H9 (cell line): Measurements from ENCODE around the gene ZFPM1. TPM values are rescaled to one million over a fixed set of nuclear protein-coding genes. Genes with fewer than 3 reads are reported as not detected.
"Not testable (repeated sequence)": the region's sequence is repeated elsewhere in the genome, so short reads cannot be mapped to it uniquely, and the experiment has no call there.

Experiments used
- DNase-seq: peaks from one replicate; pipeline ENCODE4 v3.0.0-alpha.2; 2017
- H2AFZ ChIP-seq: one replicate; pipeline ENCODE4 v1.6.1; 2013; ENCODE audit warnings: mild to moderate bottlenecking, low read length, control low read depth, moderate library complexity
- H2AK5ac ChIP-seq: 2 replicates; pipeline ENCODE4 v1.6.1; 2013; ENCODE audit warnings: low read length, control low read depth, mixed read lengths; ENCODE audit not compliant: insufficient read length
- H2BK120ac ChIP-seq: one replicate; pipeline ENCODE4 v1.6.1; 2013; ENCODE audit warnings: low read depth, mild to moderate bottlenecking, low read length, control low read depth, inconsistent platforms; ENCODE audit not compliant: poor library complexity, severe bottlenecking
- H2BK12ac ChIP-seq: 2 replicates; pipeline ENCODE4 v1.6.1; 2013; ENCODE audit warnings: low read length, control low read depth, mixed read lengths, low read depth; ENCODE audit not compliant: insufficient read length
- H2BK15ac ChIP-seq: 2 replicates; pipeline ENCODE4 v1.6.1; 2013; ENCODE audit warnings: low read depth, low read length, control low read depth
- H2BK20ac ChIP-seq: one replicate; pipeline ENCODE4 v1.6.1; 2013; ENCODE audit warnings: low read depth, mild to moderate bottlenecking, low read length, control low read depth, inconsistent platforms; ENCODE audit not compliant: poor library complexity, severe bottlenecking
- H2BK5ac ChIP-seq: 2 replicates; pipeline ENCODE4 v1.6.1; 2013; ENCODE audit warnings: low read length, control low read depth, mixed read lengths; ENCODE audit not compliant: insufficient read length
- H3K14ac ChIP-seq: 2 replicates; pipeline ENCODE4 v1.6.1; 2013; ENCODE audit warnings: low read length, control low read depth; ENCODE audit not compliant: insufficient read depth
- H3K18ac ChIP-seq: 2 replicates; pipeline ENCODE4 v1.6.1; 2013; ENCODE audit warnings: low read depth, mild to moderate bottlenecking, mixed read lengths, low read length, control low read depth; ENCODE audit not compliant: insufficient read length
- H3K23ac ChIP-seq: 2 replicates; pipeline ENCODE4 v1.6.1; 2013; ENCODE audit warnings: low read length, control low read depth, mixed read lengths, low read depth; ENCODE audit not compliant: insufficient read length
- H3K23me2 ChIP-seq: 2 replicates; pipeline ENCODE4 v1.6.1; 2013; ENCODE audit warnings: low read depth, mild to moderate bottlenecking, mixed read lengths, low read length, control low read depth; ENCODE audit not compliant: insufficient read length, poor library complexity, severe bottlenecking
- H3K27ac ChIP-seq: 2 replicates; pipeline ENCODE4 v1.5.1; 2013; ENCODE audit warnings: low read length, control low read depth, mixed read lengths, low read depth; ENCODE audit not compliant: insufficient read length
- H3K27me3 ChIP-seq: 2 replicates; pipeline ENCODE4 v1.6.1; 2013; ENCODE audit warnings: low read length, control low read depth, inconsistent platforms; ENCODE audit not compliant: insufficient read depth
- H3K4ac ChIP-seq: 2 replicates; pipeline ENCODE4 v1.6.1; 2013; ENCODE audit warnings: low read depth, mild to moderate bottlenecking, control low read depth, inconsistent platforms, low read length, moderate library complexity
- H3K4me1 ChIP-seq: 2 replicates; pipeline ENCODE4 v1.6.1; 2013; ENCODE audit warnings: low read length, control low read depth, inconsistent platforms; ENCODE audit not compliant: insufficient read depth
- H3K4me2 ChIP-seq: 2 replicates; pipeline ENCODE4 v1.6.1; 2013; ENCODE audit warnings: low read length, control low read depth, mixed read lengths; ENCODE audit not compliant: insufficient read length, insufficient read depth
- H3K56ac ChIP-seq: 2 replicates; pipeline ENCODE4 v1.6.1; 2013; ENCODE audit warnings: low read depth, mild to moderate bottlenecking, mixed read lengths, low read length, control low read depth; ENCODE audit not compliant: insufficient read length
- H3K79me1 ChIP-seq: 2 replicates; pipeline ENCODE4 v1.6.1; 2013; ENCODE audit warnings: low read depth, mild to moderate bottlenecking, moderate library complexity, low read length, control low read depth, inconsistent platforms; ENCODE audit not compliant: insufficient read depth, poor library complexity, severe bottlenecking
- H3K79me2 ChIP-seq: 2 replicates; pipeline ENCODE4 v1.6.1; 2013; ENCODE audit warnings: low read length, control low read depth, inconsistent platforms; ENCODE audit not compliant: insufficient read depth
- H3K9ac ChIP-seq: 2 replicates; pipeline ENCODE4 v1.6.1; 2013; ENCODE audit warnings: low read length, control low read depth, mixed read lengths; ENCODE audit not compliant: insufficient read length; ENCODE audit errors: extremely low read depth
- H3K9me3 ChIP-seq: one replicate; pipeline ENCODE4 v1.6.1; 2013; ENCODE audit warnings: low read depth, low read length, inconsistent platforms; ENCODE audit not compliant: control insufficient read depth
- H3T11ph ChIP-seq: one replicate; pipeline ENCODE4 v1.6.1; 2013; ENCODE audit warnings: mild to moderate bottlenecking, low read length, control low read depth, inconsistent platforms
- H4K20me1 ChIP-seq: one replicate; pipeline ENCODE4 v1.6.1; 2013; ENCODE audit not compliant: control insufficient read depth, insufficient read length, insufficient read depth
- H4K5ac ChIP-seq: 2 replicates; pipeline ENCODE4 v1.6.1; 2013; ENCODE audit warnings: low read depth, mild to moderate bottlenecking, mixed read lengths, low read length, control low read depth; ENCODE audit not compliant: insufficient read length
- H4K8ac ChIP-seq: replicated peaks from 2 replicates; pipeline ENCODE4 v1.6.1; 2013; ENCODE audit warnings: low read length, control low read depth, mixed read lengths, low read depth; ENCODE audit not compliant: insufficient read length
- H4K91ac ChIP-seq: 2 replicates; pipeline ENCODE4 v1.6.1; 2013; ENCODE audit warnings: low read depth, mild to moderate bottlenecking, moderate library complexity, mixed read lengths, low read length, control low read depth; ENCODE audit not compliant: insufficient read length
- H3K27ac Mint-ChIP-seq, 3 experiments: 2 replicates in 2 of 3; 3 replicates in 1 of 3; pipeline ENCODE4 v1.8.0; 2020 to 2021; ENCODE audit warnings: mixed read lengths in 3 of 3, mild to moderate bottlenecking in 1 of 3, moderate library complexity in 1 of 3
- H3K27me3 Mint-ChIP-seq: 2 replicates; pipeline ENCODE4 v1.8.0; 2021; ENCODE audit warnings: low read depth, mild to moderate bottlenecking, moderate library complexity, mixed read lengths
- H3K36me3 Mint-ChIP-seq, 3 experiments: 2 replicates in 2 of 3; 3 replicates in 1 of 3; pipeline ENCODE4 v1.8.0; 2020 to 2021; ENCODE audit warnings: low read depth in 3 of 3, mixed read lengths in 3 of 3; ENCODE audit not compliant: insufficient read depth in 1 of 3
- H3K4me1 Mint-ChIP-seq, 2 experiments: 2 replicates each; pipeline ENCODE4 v1.8.0; 2020; ENCODE audit warnings: mixed read lengths in 2 of 2
- H3K4me3 Mint-ChIP-seq, 2 experiments: 2 replicates in 1 of 2; 3 replicates in 1 of 2; pipeline ENCODE4 v1.8.0; 2020 to 2021; ENCODE audit warnings: mild to moderate bottlenecking in 2 of 2, mixed read lengths in 2 of 2, moderate library complexity in 1 of 2
- H3K9me3 Mint-ChIP-seq, 2 experiments: 2 replicates in 1 of 2; 3 replicates in 1 of 2; pipeline ENCODE4 v1.8.0; 2020; ENCODE audit warnings: mild to moderate bottlenecking in 2 of 2, mixed read lengths in 2 of 2, moderate library complexity in 1 of 2
- CTCF ChIP-seq: fragments of 200-600 bp; sonication (generic); conservative IDR thresholded peaks from 3 replicates; pipeline ENCODE4 v1.8.0; 2021; ENCODE audit warnings: antibody characterized with exemption, mild to moderate bottlenecking
- WGBS: extraction: QIAGEN DNeasy Blood & Tissue Kit; methylation state at CpG from one replicate; pipeline ENCODE4 v1.1.7; 2013; ENCODE audit warnings: missing lambda C conversion rate, low lambda C conversion rate, mixed read lengths; ENCODE audit not compliant: insufficient read length; ENCODE audit errors: extremely low coverage; 5-methylcytosine and 5-hydroxymethylcytosine counted together
- total RNA-seq: library from RNA; stranded (reverse); gene quantifications from 2 replicates; pipeline ENCODE4 v1.2.1, GENCODE V29; 2021

ZFPM1 gene
- total RNA-seq, 1 experiment from 2014 or later, result 3.6 TPM

- no peak overlapping the region; a peak in 2 of 7 replicates for H3K27ac Mint-ChIP-seq
- Histone ChIP-seq H2BK5ac (no peak overlapping the region), H3K14ac (no peak overlapping the region; the same call in 1 of the 2 replicates), H3K27me3 (no peaks in the 10 kb centered on the region), H3K79me2 (no peaks in the 10 kb centered on the region), H3K4ac (no peak overlapping the region), H4K20me1 (no peaks in the 10 kb centered on the region), H3K4me1 (no peaks in the 10 kb centered on the region), H2AFZ (no peak overlapping the region), H2BK20ac (no peak overlapping the region), H3K18ac (no peak overlapping the region), H3K79me1 (no peaks in the 10 kb centered on the region), H2BK12ac (no peak overlapping the region), H3K9ac (no peak overlapping the region), H2BK120ac (no peak overlapping the region), H3K4me2 (no peak overlapping the region), H3K23me2 (no peaks in the 10 kb centered on the region), H4K8ac (no peak overlapping the region), H3K9me3 (no peaks in the 10 kb centered on the region), H2AK5ac (no peak overlapping the region), H4K91ac (no peak overlapping the region), H3K23ac (no peak overlapping the region), H3K56ac (no peak overlapping the region), H3K27ac (no peak overlapping the region), H2BK15ac (no peak overlapping the region), H4K5ac (no peak overlapping the region), H3T11ph (no peak overlapping the region)
- no peaks in the 10 kb centered on the region; a peak in 1 of 7 replicates for H3K36me3 Mint-ChIP-seq
- H3K4me3 Mint-ChIP-seq, result no peak overlapping the region
- no peak for TF ChIP-seq CTCF
- no peaks in the 10 kb centered on the region for H3K9me3 Mint-ChIP-seq
- DNase-seq, result no peak
- no peaks in the 10 kb centered on the region for H3K27me3 Mint-ChIP-seq
- WGBS, result no CpG with 5 or more reads among the region's 29 CpGs
- H3K4me1 Mint-ChIP-seq, result peaks cover 0 to 3% of the 10 kb centered on the region in 2 experiments; a peak in 2 of 4 replicates
Observed at GRCh38 chr16:88409296-88410065, 43.6 kb upstream of the ZFPM1 start.

GRCh38 chr16:88410297-88410968 is 42.6 kb upstream of the ZFPM1 start:
- H4K91ac ChIP-seq, H3K27ac Mint-ChIP-seq, H3K56ac ChIP-seq, H3K79me2 ChIP-seq, H3K14ac ChIP-seq, H3K9me3 ChIP-seq, H3K27me3 Mint-ChIP-seq, H4K8ac ChIP-seq, H3K4me3 Mint-ChIP-seq, H3K79me1 ChIP-seq, H2BK120ac ChIP-seq, H3K9ac ChIP-seq, H2BK12ac ChIP-seq, H2AFZ ChIP-seq, H3K23me2 ChIP-seq, H4K20me1 ChIP-seq, H3K4me1 ChIP-seq, DNase-seq, H3K23ac ChIP-seq, H3K4me2 ChIP-seq, H2AK5ac ChIP-seq, H4K5ac ChIP-seq, H3K36me3 Mint-ChIP-seq, H3K4ac ChIP-seq, H3K18ac ChIP-seq, H2BK5ac ChIP-seq, H3K4me1 Mint-ChIP-seq, H3K27ac ChIP-seq, H3K27me3 ChIP-seq, H3K9me3 Mint-ChIP-seq, H2BK15ac ChIP-seq, H3T11ph ChIP-seq, H2BK20ac ChIP-seq: not testable (repeated sequence)
- no CpG with 5 or more reads among the region's 28 CpGs for WGBS
